ENCODE results near the gene AFF4.
"Not testable (repeated sequence)": the region's sequence is repeated elsewhere in the genome, so short reads cannot be mapped to it uniquely, and the experiment has no call there.

Gene AFF4

DNA sequence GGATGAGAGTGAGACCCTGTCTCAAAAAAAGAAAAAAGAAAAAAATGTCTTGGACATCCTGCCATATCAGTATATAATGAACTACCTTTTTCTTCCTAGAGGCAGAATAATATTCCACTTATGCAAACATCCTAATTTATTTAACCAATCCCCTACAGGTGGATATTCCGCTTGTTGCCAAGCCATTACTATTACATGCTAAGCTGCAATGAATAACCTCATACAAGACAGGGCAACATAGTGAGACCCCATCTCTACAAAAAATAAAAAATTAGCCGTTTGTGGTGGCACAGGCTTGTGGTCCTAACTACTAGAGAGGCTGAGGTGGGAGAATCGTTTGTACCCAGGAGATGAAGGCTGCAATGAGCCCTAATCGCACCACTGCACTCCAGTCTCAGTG lies 1.7 kb upstream of the AFF4 start:
- Mint-ChIP-seq H3K4me1 (peaks cover 24% of the 10 kb centered on the region), H3K27ac (no peak overlapping the region), H3K9me3 (no peaks in the 10 kb centered on the region), H3K27me3 (no peaks in the 10 kb centered on the region), H3K4me3 (no peak overlapping the region)
- ATAC-seq (no peak), DNase-seq (no peak)

DNA sequence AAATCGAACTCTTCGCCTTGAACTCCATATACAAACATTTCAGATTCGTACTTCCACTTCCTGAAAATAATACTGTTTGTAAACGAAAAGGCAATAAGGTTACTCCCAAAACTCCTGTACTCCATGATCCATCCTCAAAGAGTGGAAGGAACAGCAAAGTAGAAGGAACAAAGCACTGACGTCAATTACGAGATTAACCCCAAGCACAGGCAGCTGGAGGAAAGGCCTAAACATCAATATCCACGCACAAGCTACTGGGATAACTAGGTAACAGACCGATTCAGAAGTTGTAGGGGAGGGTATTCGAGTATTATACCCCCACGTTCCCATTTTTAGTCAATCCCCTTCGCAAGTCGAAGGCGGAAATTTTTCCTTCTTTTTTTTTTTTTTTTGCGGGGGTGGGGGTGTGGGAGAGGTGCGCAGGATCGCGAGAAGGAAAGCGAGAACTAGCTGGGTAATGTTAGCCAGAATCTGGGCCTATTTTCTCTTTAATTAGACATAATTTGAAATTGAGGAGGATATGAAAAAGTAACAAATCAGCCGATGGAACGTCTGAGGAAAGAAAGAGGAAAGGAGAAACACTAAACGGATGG lies 909 bp downstream of the AFF4 start:
- DNase-seq (peak; percentile 7 to 16), ATAC-seq (no peak)
- H3K4me3 Mint-ChIP-seq: peak overlapping the region; percentile 86 to 98
- no peaks in the 10 kb centered on the region for H3K27me3 Mint-ChIP-seq
- peak overlapping the region; percentile 98 to 100 for H3K27ac Mint-ChIP-seq
- H3K9me3 Mint-ChIP-seq: no peaks in the 10 kb centered on the region
- H3K4me1 Mint-ChIP-seq: peaks cover 41% of the 10 kb centered on the region

DNA sequence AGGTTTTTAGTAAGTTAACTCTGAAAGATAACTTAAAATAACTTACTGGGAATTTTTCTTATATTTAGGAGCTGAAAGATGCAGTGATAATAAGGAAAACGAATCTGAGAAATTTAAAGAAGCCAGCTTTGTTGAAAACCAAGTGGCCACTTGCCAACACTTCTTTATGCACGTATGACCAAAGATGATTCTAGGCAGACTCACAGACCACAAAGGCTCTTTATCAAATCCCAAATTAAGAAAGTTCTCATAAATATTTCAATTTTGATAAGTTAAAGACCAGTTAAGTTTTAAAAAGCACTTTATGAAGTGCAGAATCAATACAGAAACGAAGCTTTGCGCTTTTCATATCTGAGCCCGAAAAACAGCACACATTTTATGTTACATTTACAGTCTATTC lies 1.5 kb downstream of the AFF4 start:
- Mint-ChIP-seq H3K9me3 (no peaks in the 10 kb centered on the region), H3K27me3 (no peaks in the 10 kb centered on the region), H3K4me3 (peak overlapping the region; percentile 86 to 98), H3K4me1 (peaks cover 41% of the 10 kb centered on the region), H3K27ac (peak overlapping the region; percentile 74 to 100)
- DNase-seq (no peak), ATAC-seq (no peak)

DNA sequence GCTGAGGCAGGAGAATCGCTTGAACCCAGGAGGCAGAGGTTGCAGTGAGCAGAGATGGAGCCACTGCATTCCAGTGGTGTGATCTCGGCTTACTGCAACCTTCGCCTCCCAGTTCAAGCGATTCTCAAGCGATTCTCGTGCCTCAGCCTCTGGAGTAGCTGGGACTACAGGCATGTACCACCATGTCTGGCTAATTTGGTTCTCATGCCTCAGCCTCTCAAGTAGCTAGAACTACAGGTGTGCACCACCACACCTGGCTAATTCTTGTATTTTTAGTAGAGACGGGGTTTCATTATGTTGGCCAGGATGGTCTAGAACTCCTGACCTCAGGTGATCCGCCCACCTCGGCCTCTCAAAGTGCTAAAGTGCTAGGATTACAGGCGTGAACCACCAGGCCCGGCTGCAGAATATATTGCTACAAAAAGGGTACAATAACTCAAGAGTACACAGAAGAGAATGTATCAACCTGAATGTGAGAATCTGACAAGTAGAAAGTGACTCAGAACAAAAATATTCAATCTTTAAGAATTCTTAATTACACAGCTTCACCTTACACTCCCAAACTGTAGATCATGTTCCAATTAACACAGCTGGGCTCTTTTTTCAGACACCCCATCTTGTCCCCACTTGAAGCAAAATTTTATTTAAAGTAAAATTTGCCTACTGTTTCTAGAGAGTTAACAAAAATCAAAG lies 2.2 kb downstream of the AFF4 start:
- peak overlapping the region; percentile 86 to 98 for H3K4me3 Mint-ChIP-seq
- H3K4me1 Mint-ChIP-seq: peaks cover 46% of the 10 kb centered on the region
- peak overlapping the region in 1 of 2 donors; percentile 74 for H3K27ac Mint-ChIP-seq
- DNase-seq, H3K27me3 Mint-ChIP-seq, ATAC-seq, H3K9me3 Mint-ChIP-seq: not testable (repeated sequence)

DNA sequence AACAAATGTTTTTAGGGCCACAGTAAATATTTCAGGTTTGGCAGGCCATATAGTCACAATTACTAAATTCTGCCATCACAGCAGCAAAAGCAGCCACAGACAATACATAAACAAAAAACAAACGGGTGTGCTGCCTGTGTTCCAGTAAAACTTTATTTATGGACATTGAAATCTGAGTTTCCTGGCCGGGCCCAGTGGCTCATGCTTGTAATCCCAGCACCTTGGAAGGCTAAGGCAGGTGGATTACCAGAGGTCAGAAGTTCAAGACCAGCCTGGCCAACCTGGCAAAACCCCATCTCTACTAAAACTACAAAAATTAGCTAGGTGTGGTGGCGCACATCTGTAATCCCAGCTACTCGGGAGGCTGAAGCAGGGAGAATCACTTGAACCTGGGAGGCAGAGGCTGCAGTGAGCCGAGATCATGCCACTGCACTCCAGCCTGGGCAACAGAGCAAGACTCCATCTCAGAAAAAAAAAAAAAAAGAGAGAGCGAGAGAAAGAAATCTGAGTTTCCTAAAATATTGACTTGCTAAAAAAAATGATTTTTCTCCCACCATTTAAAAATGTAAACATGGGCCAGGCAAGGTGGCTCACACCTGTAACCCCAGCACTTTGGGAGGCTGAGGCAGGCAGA lies 7.2 kb downstream of the AFF4 start:
- H3K27me3 Mint-ChIP-seq, DNase-seq, H3K4me3 Mint-ChIP-seq, ATAC-seq, H3K9me3 Mint-ChIP-seq: not testable (repeated sequence)
- Mint-ChIP-seq H3K4me1 (peaks cover 64% of the 10 kb centered on the region), H3K27ac (peak overlapping the region in 1 of 2 donors; percentile 37)

DNA sequence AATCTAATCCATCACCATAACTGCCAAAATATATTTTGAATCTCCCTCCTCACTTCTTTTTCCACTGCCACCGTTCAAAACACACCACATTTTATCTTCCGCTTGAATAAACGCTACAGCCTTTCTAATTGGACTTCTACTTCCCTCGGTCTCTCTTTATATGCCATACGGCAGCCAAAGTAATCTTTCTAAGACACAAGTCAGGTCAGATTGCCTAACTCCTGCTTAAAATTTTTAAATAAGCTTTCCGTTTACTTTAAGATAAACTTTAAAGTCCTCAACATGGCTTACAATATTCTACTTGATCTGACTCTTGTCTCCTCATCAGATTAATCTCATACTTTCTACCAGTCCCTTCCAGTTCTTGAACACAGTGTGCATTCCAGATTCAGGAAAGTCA lies 9.7 kb downstream of the AFF4 start:
- Mint-ChIP-seq H3K27ac (no peak overlapping the region), H3K27me3 (no peaks in the 10 kb centered on the region), H3K9me3 (no peaks in the 10 kb centered on the region), H3K4me3 (no peak overlapping the region), H3K4me1 (peaks cover 49% of the 10 kb centered on the region)
- no peak for DNase-seq
- no peak for ATAC-seq

DNA sequence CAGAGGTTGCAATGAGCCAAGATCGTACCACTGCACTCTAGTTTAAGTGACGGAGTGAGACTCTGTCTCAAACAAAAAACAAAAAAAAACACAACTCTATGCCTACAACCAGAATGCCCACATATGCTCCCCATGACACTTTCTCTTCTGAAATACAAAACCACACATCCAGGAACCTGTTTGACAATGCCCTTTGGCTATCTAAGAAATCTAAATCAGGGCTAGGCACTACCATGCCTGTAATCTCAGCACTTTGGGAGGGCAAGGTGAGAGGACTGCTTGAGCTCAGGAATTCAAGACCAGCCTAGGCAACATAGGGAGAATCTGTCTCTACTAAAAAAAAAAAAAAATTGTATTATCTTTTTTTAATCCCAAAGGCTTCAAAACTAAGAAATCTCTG lies 10.6 kb downstream of the AFF4 start:
- H3K9me3 Mint-ChIP-seq: no peaks in the 10 kb centered on the region
- no peaks in the 10 kb centered on the region for H3K27me3 Mint-ChIP-seq
- no peak overlapping the region for H3K27ac Mint-ChIP-seq
- H3K4me3 Mint-ChIP-seq: no peak overlapping the region
- DNase-seq (no peak), ATAC-seq (no peak)
- H3K4me1 Mint-ChIP-seq: peaks cover 48% of the 10 kb centered on the region

DNA sequence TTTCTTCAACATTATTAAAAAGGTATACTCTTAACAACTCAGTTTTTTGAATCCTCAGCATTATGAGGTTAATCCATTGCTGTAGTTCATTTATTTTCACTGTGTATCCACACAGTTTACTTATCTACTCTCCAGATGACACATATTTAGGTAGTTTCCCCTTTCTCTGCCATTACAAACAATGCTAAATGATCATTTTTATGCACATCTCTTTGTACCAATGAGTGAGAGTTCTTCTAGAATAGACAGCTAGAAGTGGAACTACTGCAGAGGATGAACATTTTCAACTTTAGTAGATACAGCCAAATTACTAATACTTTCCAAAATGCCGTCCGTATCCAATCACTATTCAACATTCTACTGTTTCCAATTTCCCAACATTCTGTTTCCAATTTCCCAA lies 11.5 kb downstream of the AFF4 start:
- Mint-ChIP-seq H3K4me1 (peaks cover 53% of the 10 kb centered on the region), H3K27ac (no peak overlapping the region), H3K4me3 (no peak overlapping the region), H3K27me3 (no peaks in the 10 kb centered on the region), H3K9me3 (no peaks in the 10 kb centered on the region)
- ATAC-seq: no peak
- no peak for DNase-seq

DNA sequence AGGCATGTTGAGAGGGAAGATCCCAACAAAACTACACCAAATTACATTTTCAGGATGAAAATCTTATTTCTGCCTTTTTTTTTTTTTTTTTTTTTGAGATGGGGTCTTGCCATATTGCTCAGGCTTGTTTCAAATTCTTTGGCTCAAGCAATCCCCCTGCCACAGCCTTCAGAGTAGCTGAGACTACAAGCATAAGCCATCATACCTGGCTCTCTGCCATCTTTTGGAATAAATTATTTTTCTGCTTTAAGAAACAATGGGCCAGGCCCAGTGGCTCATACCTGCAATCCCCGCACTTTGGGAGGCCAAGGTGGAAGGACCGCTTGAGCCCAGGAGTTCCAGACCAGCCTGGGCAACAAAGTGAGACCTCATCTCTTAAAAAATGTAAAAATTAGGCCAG lies 14.3 kb downstream of the AFF4 start:
- H3K9me3 Mint-ChIP-seq: no peaks in the 10 kb centered on the region
- no peak overlapping the region for H3K4me3 Mint-ChIP-seq
- no peak overlapping the region for H3K27ac Mint-ChIP-seq
- DNase-seq (no peak), ATAC-seq (no peak)
- no peaks in the 10 kb centered on the region for H3K27me3 Mint-ChIP-seq
- H3K4me1 Mint-ChIP-seq: peaks cover 50% of the 10 kb centered on the region

DNA sequence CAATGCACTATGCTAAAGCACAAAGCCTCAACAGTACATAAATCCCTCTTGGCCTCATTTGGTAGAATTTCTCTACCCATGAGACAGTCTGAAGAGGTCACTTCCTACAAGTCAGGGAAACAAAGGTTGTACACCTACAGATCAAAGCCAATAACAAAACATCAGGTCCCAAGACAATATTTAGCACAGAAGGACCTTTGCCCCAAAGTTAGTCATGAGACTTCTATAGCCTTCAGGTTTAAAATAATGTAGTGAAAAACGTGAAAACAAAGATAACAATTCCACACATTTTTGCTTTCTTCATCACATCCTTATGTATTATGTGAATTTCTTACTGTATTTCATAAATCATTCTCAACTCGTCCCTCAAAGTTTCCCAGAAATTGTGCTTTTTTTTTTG lies 15.8 kb downstream of the AFF4 start:
- Mint-ChIP-seq H3K4me1 (peaks cover 37% of the 10 kb centered on the region), H3K4me3 (no peak overlapping the region), H3K27me3 (no peaks in the 10 kb centered on the region), H3K9me3 (no peaks in the 10 kb centered on the region), H3K27ac (no peak overlapping the region)
- no peak for DNase-seq
- no peak for ATAC-seq

DNA sequence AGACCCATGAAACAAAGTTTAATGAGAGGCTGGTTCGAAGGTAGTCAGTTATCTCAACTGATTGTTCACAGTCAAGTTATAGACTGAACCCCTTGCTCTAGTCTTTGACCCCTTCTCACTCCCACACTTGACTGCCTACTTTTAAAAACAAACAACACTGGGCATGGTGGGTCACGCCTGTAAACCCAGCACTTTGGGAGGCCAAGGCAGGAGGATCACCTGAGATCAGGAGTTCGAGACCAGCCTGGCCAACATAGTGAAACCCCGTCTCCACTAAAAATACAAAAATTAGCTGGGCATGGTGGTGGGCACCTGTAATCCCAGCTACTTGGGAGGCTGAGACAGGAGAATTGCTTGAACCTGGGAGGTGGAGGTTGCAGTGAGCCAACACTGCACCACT lies 18.1 kb downstream of the AFF4 start:
- H3K27ac Mint-ChIP-seq, H3K4me3 Mint-ChIP-seq, ATAC-seq, H3K9me3 Mint-ChIP-seq, DNase-seq, H3K27me3 Mint-ChIP-seq: not testable (repeated sequence)
- peaks cover 24% of the 10 kb centered on the region for H3K4me1 Mint-ChIP-seq

DNA sequence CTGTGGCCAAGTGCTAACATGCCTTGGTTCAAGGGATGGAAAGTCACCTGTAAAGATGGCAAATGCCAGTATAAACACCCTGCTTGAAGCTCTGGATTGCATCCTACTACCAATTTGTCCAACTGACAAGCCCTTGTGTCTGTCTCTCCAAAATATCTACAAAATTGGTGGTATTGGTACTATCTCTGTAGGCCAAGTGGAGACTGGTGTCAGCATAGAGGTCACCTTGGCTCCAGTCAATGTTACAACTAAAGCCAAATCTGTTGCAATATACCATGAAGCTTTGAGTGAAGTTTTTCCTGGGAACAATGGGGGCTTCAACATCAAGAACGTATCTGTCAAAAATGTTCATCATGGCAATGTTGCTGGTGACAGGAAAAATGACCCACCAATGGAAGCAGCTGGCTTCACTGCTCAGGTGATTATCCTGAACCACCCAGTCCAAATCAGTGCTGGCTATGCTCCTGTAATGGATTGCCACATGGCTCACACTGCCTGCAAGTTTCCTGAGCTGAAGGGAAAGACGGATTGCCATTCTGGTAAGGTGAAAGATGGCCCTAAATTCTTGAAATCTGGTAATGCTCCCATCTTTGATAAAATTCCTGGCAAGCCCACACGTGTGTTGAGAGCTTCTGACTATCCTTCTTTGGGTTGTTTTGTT lies 19.9 kb downstream of the AFF4 start:
- H3K4me1 Mint-ChIP-seq: peaks cover 24% of the 10 kb centered on the region
- ATAC-seq (no peak), DNase-seq (no peak)
- no peaks in the 10 kb centered on the region for H3K9me3 Mint-ChIP-seq
- H3K27ac Mint-ChIP-seq: peak overlapping the region in 1 of 2 donors; percentile 25
- no peak overlapping the region for H3K4me3 Mint-ChIP-seq
- no peaks in the 10 kb centered on the region for H3K27me3 Mint-ChIP-seq

DNA sequence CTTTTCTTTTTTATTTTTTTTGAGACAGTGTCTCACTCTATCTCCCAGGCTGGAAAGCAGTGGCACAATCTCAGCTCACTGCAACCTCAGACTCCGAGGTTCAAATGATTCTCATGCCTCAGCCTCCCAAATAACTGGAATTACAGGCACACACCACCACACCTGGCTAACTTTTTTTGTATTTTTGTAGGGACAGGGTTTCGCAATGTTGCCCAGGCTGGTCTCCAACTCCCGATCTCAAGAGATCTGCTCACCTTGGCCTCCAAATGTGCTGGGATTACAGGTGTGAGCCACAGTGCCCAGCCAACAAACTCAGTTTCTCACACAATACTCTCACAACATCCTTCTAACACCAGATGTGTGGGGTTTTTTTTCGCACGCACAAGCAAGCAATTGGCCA lies 22.1 kb downstream of the AFF4 start:
- Mint-ChIP-seq H3K9me3 (no peaks in the 10 kb centered on the region), H3K27ac (no peak overlapping the region), H3K27me3 (no peaks in the 10 kb centered on the region), H3K4me3 (no peak overlapping the region), H3K4me1 (peaks cover 10% of the 10 kb centered on the region)
- DNase-seq (no peak), ATAC-seq (no peak)

DNA sequence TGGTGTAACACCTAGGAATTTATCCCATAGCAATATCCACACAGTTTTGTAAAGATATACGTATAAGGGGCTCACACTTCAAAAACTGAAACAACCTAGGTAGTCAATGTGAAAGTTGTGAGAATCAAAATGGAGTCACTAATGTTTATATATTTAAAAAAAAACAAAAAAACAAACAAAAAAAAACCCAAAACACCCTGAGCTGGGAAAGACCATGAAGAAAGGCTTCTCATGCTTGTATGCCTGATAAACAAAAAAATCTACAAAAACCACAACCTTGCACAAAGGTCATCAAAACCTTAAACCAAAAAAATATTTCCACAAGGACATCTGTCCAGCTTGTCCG lies 35.4 kb downstream of the AFF4 start:
- Mint-ChIP-seq H3K27me3 (no peaks in the 10 kb centered on the region), H3K4me1 (no peaks in the 10 kb centered on the region), H3K9me3 (no peaks in the 10 kb centered on the region), H3K4me3 (no peak overlapping the region), H3K27ac (no peak overlapping the region)
- DNase-seq: no peak
- ATAC-seq: no peak

DNA sequence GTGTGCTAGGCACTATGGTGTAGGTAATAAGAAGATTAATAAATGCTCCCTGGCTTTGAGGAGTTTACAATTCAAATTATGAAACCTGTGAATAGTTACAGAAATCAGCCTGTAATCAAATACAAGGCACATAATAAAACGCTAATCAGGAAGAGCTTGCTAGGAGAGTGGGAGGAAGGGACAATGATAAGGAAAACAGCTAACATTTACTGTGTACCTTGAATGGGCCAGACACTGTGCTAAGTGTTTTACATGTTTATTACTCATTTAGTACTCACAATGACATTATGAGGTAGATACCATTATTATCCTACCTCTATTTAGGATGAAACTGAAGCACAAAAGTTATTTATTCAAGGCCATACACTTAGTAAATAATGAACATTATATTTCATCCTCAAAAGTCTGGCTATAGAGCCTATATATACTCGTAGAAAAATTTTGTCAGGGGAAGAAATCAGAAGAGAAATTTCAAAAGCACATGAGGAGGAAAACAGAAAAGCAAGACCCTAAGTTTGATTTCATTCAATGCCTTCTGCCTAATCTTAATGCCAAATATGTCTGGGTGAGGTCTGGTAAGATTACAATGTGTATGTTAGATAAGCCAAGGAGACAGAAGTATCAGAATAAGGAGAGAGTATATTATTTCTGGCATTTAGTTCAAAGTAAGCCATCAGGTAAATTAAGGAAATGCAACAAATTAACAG lies 35.9 kb downstream of the AFF4 start:
- H3K4me3 Mint-ChIP-seq: no peak overlapping the region
- H3K9me3 Mint-ChIP-seq: no peaks in the 10 kb centered on the region
- DNase-seq (no peak), ATAC-seq (no peak)
- no peak overlapping the region for H3K27ac Mint-ChIP-seq
- H3K4me1 Mint-ChIP-seq: no peaks in the 10 kb centered on the region
- no peaks in the 10 kb centered on the region for H3K27me3 Mint-ChIP-seq

DNA sequence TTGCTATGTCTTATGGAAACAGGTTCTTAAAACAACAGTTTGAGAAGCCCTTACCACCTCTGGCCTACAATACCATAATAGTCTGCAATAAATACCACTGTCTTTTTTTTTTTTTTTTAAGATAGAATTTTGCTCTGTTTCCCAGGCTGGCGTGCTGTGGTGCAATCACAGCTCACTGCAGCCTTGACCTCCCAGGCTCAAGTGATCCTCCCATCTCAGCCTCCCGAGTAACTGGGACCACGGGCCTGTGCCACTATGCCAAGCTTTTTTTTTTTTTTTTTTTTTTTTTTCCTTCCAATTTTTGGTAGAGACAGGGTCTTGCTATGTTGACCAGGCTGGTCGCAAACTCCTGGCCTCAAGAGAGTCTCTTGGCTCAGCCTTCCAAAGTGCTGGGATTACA lies 37.0 kb downstream of the AFF4 start:
- Mint-ChIP-seq H3K27ac (no peak overlapping the region), H3K9me3 (no peaks in the 10 kb centered on the region), H3K4me1 (no peaks in the 10 kb centered on the region), H3K4me3 (no peak overlapping the region), H3K27me3 (no peaks in the 10 kb centered on the region)
- ATAC-seq: no peak
- DNase-seq: no peak
